HepG2 (cell line): Measurements from ENCODE around the gene TOP1. TPM values are rescaled to one million over a fixed set of nuclear protein-coding genes. Genes with fewer than 3 reads are reported as not detected.

Experiments used
- ATAC-seq: fragments of 200-7000 bp; cut with Tn5 transposase; 3 replicates; pipeline ENCODE4 v1.9.1; 2020; ENCODE audit warnings: mild to moderate bottlenecking, moderate library complexity
- BruUV-seq: library from RNA; stranded (reverse); fragments of 400-500 nt; replicated peaks from 2 replicates; lab custom pipeline; 2021; lab: Mats Ljungman, UMichigan
- CTCF ChIA-PET: fragments of 300-600 bp; formaldehyde crosslinking; extraction: SDS; loops from one replicate; lab custom pipeline; 2021; ENCODE audit warnings: low total read pairs, inconsistent platforms, low intra/inter-chr PET ratio; lab: Yijun Ruan, JAX
- POLR2A ChIA-PET: fragments of 350-600 bp; sonication (Branson Sonifier 250); formaldehyde crosslinking; loops from one replicate; lab custom pipeline; 2020; ENCODE audit warnings: antibody characterized with exemption, inconsistent platforms; lab: Yijun Ruan, JAX
- DNase-seq: peaks from one replicate; pipeline ENCODE4 v3.0.0-alpha.2; 2015; ENCODE audit warnings: low spot score
- FAIRE-seq: peaks from 3 replicates; lab custom pipeline; 2011; peaks lifted over from hg19 to GRCh38; lab: Jason Lieb, UNC
- H2AFZ ChIP-seq: one replicate; pipeline ENCODE4 v1.6.1; 2011; ENCODE audit warnings: low read length, inconsistent platforms
- H3K27ac ChIP-seq: fragments of 300-600 bp; 3 replicates; pipeline ENCODE4 v1.8.0; 2011; ENCODE audit warnings: mixed run types, mild to moderate bottlenecking, mixed read lengths, low read length, inconsistent platforms; ENCODE audit not compliant: insufficient read depth; ENCODE audit errors: extremely low read length
- H3K27me3 ChIP-seq, 2 experiments: fragments of 200-600 bp in 1 of 2; 2 replicates in 1 of 2; 3 replicates in 1 of 2; pipeline versions ENCODE4 v1.6.0 to v1.8.0; 2011; ENCODE audit warnings: low read length in 2 of 2, mild to moderate bottlenecking in 2 of 2, moderate library complexity in 2 of 2, inconsistent platforms in 1 of 2; ENCODE audit not compliant: insufficient read depth in 2 of 2, control insufficient read depth in 1 of 2
- H3K36me3 ChIP-seq, 2 experiments: fragments of 200-600 bp in 1 of 2; replicated peaks in 1 of 2; 2 replicates in 1 of 2; 3 replicates in 1 of 2; pipeline versions ENCODE4 v1.5.1 to v1.8.0; 2011; ENCODE audit warnings: low read length in 2 of 2, inconsistent platforms in 1 of 2; ENCODE audit not compliant: insufficient read depth in 2 of 2, control insufficient read depth in 1 of 2
- H3K4me1 ChIP-seq: 2 replicates; pipeline ENCODE4 v1.5.1; 2012; ENCODE audit warnings: low read length, inconsistent platforms; ENCODE audit not compliant: insufficient read depth
- H3K4me2 ChIP-seq: 2 replicates; pipeline ENCODE4 v1.6.0; 2011; ENCODE audit warnings: low read depth, low read length, inconsistent platforms
- H3K4me3 ChIP-seq, 3 experiments: fragments of 200-600 bp in 1 of 3; sonication (generic), shearing (Covaris generic) in 1 of 3; replicated peaks in 1 of 3; 2 replicates each; pipeline ENCODE4 v1.5.1; 2011 to 2016; ENCODE audit warnings: low read length in 3 of 3, inconsistent platforms in 2 of 3, low read depth in 2 of 3, mild to moderate bottlenecking in 2 of 3, control low read depth in 1 of 3, mixed read lengths in 1 of 3; ENCODE audit not compliant: insufficient read depth in 1 of 3
- H3K79me2 ChIP-seq: one replicate; pipeline ENCODE4 v1.6.1; 2011; ENCODE audit warnings: low read length, inconsistent platforms; ENCODE audit not compliant: insufficient read depth
- H3K9ac ChIP-seq: 2 replicates; pipeline ENCODE4 v1.6.0; 2011; ENCODE audit warnings: mild to moderate bottlenecking, low read depth, low read length, inconsistent platforms; ENCODE audit not compliant: insufficient read depth
- H3K9me3 ChIP-seq: 2 replicates; pipeline ENCODE4 v1.5.1; 2012; ENCODE audit warnings: mild to moderate bottlenecking, low read length
- H4K20me1 ChIP-seq: 2 replicates; pipeline ENCODE4 v1.6.0; 2011; ENCODE audit warnings: inconsistent platforms, mild to moderate bottlenecking, low read length, moderate library complexity; ENCODE audit not compliant: insufficient read depth
- CEBPB ChIP-seq: IDR thresholded peaks from 2 replicates; pipeline ENCODE4 v1.6.1; 2011; ENCODE audit warnings: low read depth, low read length, improper control_type of control experiment, borderline replicate concordance
- ELF4 ChIP-seq: sonication (generic); formaldehyde crosslinking; IDR thresholded peaks from 2 replicates; pipeline ENCODE4 v1.5.0; 2020; ENCODE audit warnings: missing genetic modification reagents, mild to moderate bottlenecking, moderate library complexity, borderline replicate concordance
- FOXK1 ChIP-seq: sonication (generic); formaldehyde crosslinking; IDR thresholded peaks from 2 replicates; pipeline ENCODE4 v1.4.0; 2020; ENCODE audit warnings: low read depth, missing genetic modification reagents, borderline replicate concordance
- FOXO4 ChIP-seq: sonication (generic); formaldehyde crosslinking; conservative IDR thresholded peaks from 2 replicates; pipeline ENCODE4 v1.8.1; 2023; ENCODE audit warnings: missing genetic modification reagents
- GATA4 ChIP-seq: sonication (generic); IDR thresholded peaks from 2 replicates; pipeline ENCODE4 v1.6.1; 2016; ENCODE audit warnings: antibody characterized with exemption, low read depth, borderline replicate concordance
- HBP1 ChIP-seq: IDR thresholded peaks from 2 replicates; pipeline ENCODE4 v1.6.1; 2016; ENCODE audit warnings: low read depth, control low read depth
- HNRNPK ChIP-seq: fragments of 200-400 bp; formaldehyde crosslinking; IDR thresholded peaks from 2 replicates; pipeline ENCODE4 v1.6.1; 2018; ENCODE audit warnings: low read length, low read depth, moderate library complexity, mild to moderate bottlenecking; ENCODE audit not compliant: poor library complexity, severe bottlenecking
- KAT8 ChIP-seq: IDR thresholded peaks from 2 replicates; pipeline ENCODE4 v1.6.1; 2016; ENCODE audit warnings: missing genetic modification reagents, missing compliant biosample characterization
- KLF12 ChIP-seq: sonication (generic); formaldehyde crosslinking; IDR thresholded peaks from 2 replicates; pipeline ENCODE4 v1.4.0; 2020; ENCODE audit warnings: missing genetic modification reagents, borderline replicate concordance
- MYNN ChIP-seq: sonication (generic); formaldehyde crosslinking; IDR thresholded peaks from 2 replicates; pipeline ENCODE4 v1.4.0; 2020; ENCODE audit warnings: mild to moderate bottlenecking, low read depth, missing genetic modification reagents
- NR1H2 ChIP-seq: sonication (generic); formaldehyde crosslinking; IDR thresholded peaks from 2 replicates; pipeline ENCODE4 v1.8.1; 2022; ENCODE audit warnings: low read depth, missing genetic modification reagents, borderline replicate concordance
- PRMT3 ChIP-seq: sonication (generic); formaldehyde crosslinking; IDR thresholded peaks from 2 replicates; pipeline ENCODE4 v1.8.1; 2022; ENCODE audit warnings: low read depth, mild to moderate bottlenecking, moderate library complexity, missing genetic modification reagents, borderline replicate concordance
- TGIF2 ChIP-seq: IDR thresholded peaks from 2 replicates; pipeline ENCODE4 v1.6.1; 2016; ENCODE audit warnings: control low read depth, missing compliant biosample characterization
- WIZ ChIP-seq: sonication (generic); formaldehyde crosslinking; IDR thresholded peaks from 2 replicates; pipeline ENCODE4 v1.5.1; 2020; ENCODE audit warnings: mild to moderate bottlenecking, missing genetic modification reagents
- ZNF354B ChIP-seq: sonication (generic); formaldehyde crosslinking; IDR thresholded peaks from 2 replicates; pipeline ENCODE4 v1.8.0; 2022; ENCODE audit warnings: mild to moderate bottlenecking, missing genetic modification reagents
- ZNF546 ChIP-seq: sonication (generic); formaldehyde crosslinking; conservative IDR thresholded peaks from 2 replicates; pipeline ENCODE4 v1.8.1; 2023; ENCODE audit warnings: mild to moderate bottlenecking, missing genetic modification reagents
- ZNF563 ChIP-seq: sonication (generic); formaldehyde crosslinking; IDR thresholded peaks from 2 replicates; pipeline ENCODE4 v1.8.0; 2022; ENCODE audit warnings: mild to moderate bottlenecking, moderate library complexity, missing genetic modification reagents
- ZNF607 ChIP-seq: sonication (generic); formaldehyde crosslinking; IDR thresholded peaks from 2 replicates; pipeline ENCODE4 v1.5.1; 2020; ENCODE audit warnings: missing genetic modification reagents, mild to moderate bottlenecking, borderline replicate concordance
- ZNF691 ChIP-seq: sonication (generic); formaldehyde crosslinking; IDR thresholded peaks from 2 replicates; pipeline ENCODE4 v1.4.0; 2020; ENCODE audit warnings: missing genetic modification reagents, low read depth, mild to moderate bottlenecking, borderline replicate concordance
- ZNF792 ChIP-seq: IDR thresholded peaks from 2 replicates; pipeline ENCODE4 v1.6.1; 2016
- WGBS: methylation state at CpG from one replicate; pipeline ENCODE4 v1.1.6; 2017; ENCODE audit warnings: low lambda C conversion rate; 5-methylcytosine and 5-hydroxymethylcytosine counted together
- in situ Hi-C: cut with HindIII; loops from 2 replicates; pipeline ENCODE4 v1.10.0; 2017; ENCODE audit warnings: low pct_unique_long_range_greater_than_20kb; ENCODE audit not compliant: extremely low pct_ligation_motif_present
- intact Hi-C: fragments of 100-400 bp; cut with micrococcal nuclease; formaldehyde crosslinking; loops from one replicate; pipeline ENCODE4 v1.10.0; 2022; ENCODE audit not compliant: unreplicated experiment
- polyA plus RNA-seq, 8 experiments: library from polyadenylated mRNA; depleted of rRNA in 3 of 8; stranded (reverse) in 7 of 8; unstranded in 1 of 8; fragments of >200 nt; fragmentation: Illumina TruSeq in 4 of 8; extraction: Trizol in 4 of 8; gene quantifications; 2 replicates each; pipeline versions ENCODE4 v1.2.1 to v1.2.3, GENCODE V29; 2011 to 2016; ENCODE audit warnings: low read depth in 4 of 8, missing spikeins in 1 of 8, mixed read lengths in 1 of 8; ENCODE audit not compliant: insufficient read depth in 1 of 8
- total RNA-seq, 5 experiments: library from RNA; depleted of rRNA; stranded (reverse); fragments of >200 nt; fragmentation: Illumina TruSeq; extraction: Trizol; gene quantifications; 2 replicates each; pipeline ENCODE4 v1.2.3, GENCODE V29; 2016; ENCODE audit warnings: low read depth in 1 of 5

TOP1 gene
- total and polyA plus RNA-seq, 2 of the 13 experiments (the other 11 are each of a cell fraction or from before 2014, with no cell fraction given): 10.2 to 19.4 TPM

DNA sequence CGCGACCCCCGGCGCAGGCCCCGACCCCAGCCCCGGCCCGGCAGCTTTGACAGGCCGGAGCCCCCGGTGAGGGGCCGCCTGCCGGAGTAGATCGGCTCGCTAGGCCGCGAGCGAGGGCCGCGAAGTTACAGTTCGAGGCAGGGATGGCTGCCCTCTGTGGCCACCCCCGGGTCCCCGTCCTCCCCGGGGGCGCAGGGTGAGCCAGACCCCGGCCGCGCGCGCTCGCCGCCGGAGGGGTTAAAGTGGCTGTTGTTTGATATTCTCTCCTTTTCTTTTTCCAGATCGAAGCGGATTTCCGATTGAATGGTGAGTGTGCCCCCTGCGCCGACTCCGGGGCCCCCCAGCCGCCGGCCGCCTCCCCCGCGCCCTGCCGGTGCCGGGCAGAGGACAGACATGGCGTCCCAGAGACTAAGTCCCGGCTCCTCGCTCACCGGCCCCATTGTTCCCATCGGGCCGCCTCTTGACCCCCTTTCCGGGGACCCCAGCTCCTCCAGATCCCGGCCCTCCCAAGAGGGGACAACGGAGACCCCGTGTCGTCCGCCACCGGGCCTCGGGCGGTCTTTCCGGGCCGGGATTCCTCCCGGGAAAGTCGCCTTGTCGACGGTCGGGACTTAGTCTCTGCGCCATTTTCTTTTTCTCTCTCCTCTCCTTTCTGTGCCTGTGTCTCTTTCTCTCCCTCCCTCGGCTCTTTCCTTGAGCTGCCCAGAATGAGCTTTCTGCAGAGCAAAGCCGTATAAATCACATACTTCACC lies 704 bp downstream of the TOP1 start:
- BruUV-seq: no TSS peak
- intact Hi-C loops: loop anchor here (2.0 kb wide), 1 partner anchor 49 kb away; no protein-coding TSS in a partner anchor
- peaks cover 56% of the 10 kb centered on the region for H3K79me2 ChIP-seq
- WGBS: under 1% methylated on average over 64 of the region's 69 CpGs
- peaks cover 60% of the 10 kb centered on the region for H3K4me1 ChIP-seq
- FAIRE-seq (no peak), DNase-seq (no peak), ATAC-seq (peak; percentile 54)
- peak overlapping the region; percentile 94 for H3K4me2 ChIP-seq
- H4K20me1 ChIP-seq: peaks cover 37% of the 10 kb centered on the region
- H3K36me3 ChIP-seq: peaks cover 4% of the 10 kb centered on the region in 2 experiments; a peak in 1 of 5 replicates
- no peaks in the 10 kb centered on the region for H3K27me3 ChIP-seq
- CTCF ChIA-PET: no interaction called here
- no peak overlapping the region for H2AFZ ChIP-seq
- peak overlapping the region; percentile 91 to 95 (median 95) for H3K4me3 ChIP-seq
- POLR2A ChIA-PET: interaction anchor here (0.7 to 1.9 kb wide), 2 partner anchors 9 to 23 kb away, joined by 5 to 14 read pairs; no protein-coding TSS in a partner anchor
- H3K27ac ChIP-seq: peak overlapping the region; percentile 82
- no peaks in the 10 kb centered on the region for H3K9me3 ChIP-seq
- H3K9ac ChIP-seq: peak overlapping the region; percentile 98
- in situ Hi-C loops: no loop called here
- TF ChIP-seq CEBPB (peak; percentile 41; the same call in 1 of the 2 replicates), ZNF546 (CRISPR knock-in tag) (0 out of 2 replicates have a peak, but pooled peaks have one; percentile 1), KLF12 (CRISPR knock-in tag) (peak; percentile 78; the same call in 1 of the 2 replicates), MYNN (no peak), GATA4 (no peak; the same call in 1 of the 2 replicates), NR1H2 (CRISPR knock-in tag) (peak; percentile 9; the same call in 1 of the 2 replicates), ZNF354B (no peak), TGIF2 (CRISPR knock-in tag) (no peak), ELF4 (CRISPR knock-in tag) (no peak), ZNF563 (CRISPR knock-in tag) (peak; percentile 95), FOXK1 (CRISPR knock-in tag) (0 out of 2 replicates have a peak, but pooled peaks have one; percentile 17), ZNF607 (CRISPR knock-in tag) (no peak), FOXO4 (CRISPR knock-in tag) (0 out of 2 replicates have a peak, but pooled peaks have one; percentile 7), KAT8 (CRISPR knock-in tag) (0 out of 2 replicates have a peak, but pooled peaks have one; percentile 18), ZNF792 (CRISPR knock-in tag) (no peak), PRMT3 (CRISPR knock-in tag) (no peak), ZNF691 (CRISPR knock-in tag) (0 out of 2 replicates have a peak, but pooled peaks have one; percentile 4), HNRNPK (no peak), WIZ (0 out of 2 replicates have a peak, but pooled peaks have one; percentile 34), HBP1 (0 out of 2 replicates have a peak, but pooled peaks have one; percentile 16)
